Endothelial cell of umbilical vein (primary cell): Measurements from ENCODE around the gene CCDC171. TPM values are rescaled to one million over a fixed set of nuclear protein-coding genes. Genes with fewer than 3 reads are reported as not detected.

Experiments used
- BruUV-seq: library from RNA; stranded (reverse); fragments of 400-500 nt; replicated peaks from 2 replicates; lab custom pipeline; 2021; lab: Mats Ljungman, UMichigan
- CTCF ChIA-PET: fragments of 300-600, 350-600 bp; sonication (Branson Sonifier 250); formaldehyde crosslinking; loops from one replicate; lab custom pipeline; 2021; ENCODE audit warnings: antibody characterized with exemption, inconsistent platforms; lab: Charles Lee
- POLR2A ChIA-PET: fragments of 300-600, 350-600 bp; sonication (Branson Sonifier 250); formaldehyde crosslinking; loops from one replicate; lab custom pipeline; 2021; ENCODE audit warnings: antibody characterized with exemption, inconsistent platforms; lab: Charles Lee
- DNase-seq: peaks from one replicate; pipeline ENCODE4 v3.0.0-alpha.2; 2011; ENCODE audit warnings: low read depth, low spot score
- FAIRE-seq: peaks from 2 replicates; lab custom pipeline; 2011; peaks lifted over from hg19 to GRCh38; lab: Jason Lieb, UNC
- H2AFZ ChIP-seq: 2 replicates; pipeline ENCODE4 v1.6.0; 2012; ENCODE audit warnings: low read depth, low read length, control low read depth, inconsistent platforms
- H3K27ac ChIP-seq: 2 replicates; pipeline ENCODE4 v1.5.1; 2011; ENCODE audit warnings: low read depth, mild to moderate bottlenecking, control low read depth, low read length, moderate library complexity; ENCODE audit not compliant: insufficient read depth
- H3K27me3 ChIP-seq, 2 experiments: 2 replicates each; pipeline versions ENCODE4 v1.6.0 to v1.6.1; 2011; ENCODE audit warnings: low read length in 2 of 2, mixed read lengths in 1 of 2; ENCODE audit not compliant: control insufficient read depth in 2 of 2, insufficient read depth in 2 of 2
- H3K36me3 ChIP-seq, 2 experiments: 2 replicates in 1 of 2; 3 replicates in 1 of 2; pipeline ENCODE4 v1.5.1; 2011; ENCODE audit warnings: low read length in 2 of 2, mild to moderate bottlenecking in 1 of 2, moderate library complexity in 1 of 2; ENCODE audit not compliant: control insufficient read depth in 2 of 2, insufficient read depth in 2 of 2; ENCODE audit errors: extremely low read depth in 1 of 2
- H3K4me1 ChIP-seq: 3 replicates; pipeline ENCODE4 v1.5.1; 2011; ENCODE audit warnings: mild to moderate bottlenecking, low read length; ENCODE audit not compliant: control insufficient read depth, insufficient read depth; ENCODE audit errors: extremely low read depth
- H3K4me2 ChIP-seq: 2 replicates; pipeline ENCODE4 v1.6.1; 2011; ENCODE audit warnings: low read length, control low read depth, mixed read lengths; ENCODE audit not compliant: insufficient read depth
- H3K4me3 ChIP-seq, 3 experiments: fragments of 200-600 bp in 1 of 3; sonication (generic), shearing (Covaris generic) in 1 of 3; replicated peaks in 1 of 3; 2 replicates each; pipeline ENCODE4 v1.5.1; 2011 to 2016; ENCODE audit warnings: control low read depth in 3 of 3, low read length in 3 of 3, mild to moderate bottlenecking in 2 of 3, inconsistent platforms in 1 of 3, low read depth in 1 of 3, moderate library complexity in 1 of 3; ENCODE audit not compliant: insufficient read depth in 1 of 3
- H3K79me2 ChIP-seq: 2 replicates; pipeline ENCODE4 v1.6.0; 2012; ENCODE audit warnings: low read length, inconsistent platforms; ENCODE audit not compliant: control insufficient read depth, insufficient read depth
- H3K9ac ChIP-seq: replicated peaks from 2 replicates; pipeline ENCODE3; 2011; ENCODE audit warnings: low read length, control low read depth; ENCODE audit not compliant: insufficient read depth; ENCODE audit errors: extremely low read depth
- H3K9me1 ChIP-seq: replicated peaks from 3 replicates; pipeline ENCODE4 v1.6.0; 2011; ENCODE audit warnings: mild to moderate bottlenecking, low read length; ENCODE audit not compliant: control insufficient read depth, insufficient read depth; ENCODE audit errors: extremely low read depth
- H3K9me3 ChIP-seq: replicated peaks from 2 replicates; pipeline ENCODE4 v1.5.1; 2012; ENCODE audit warnings: low read length, inconsistent platforms; ENCODE audit not compliant: control insufficient read depth, insufficient read depth
- H4K20me1 ChIP-seq: replicated peaks from 2 replicates; pipeline ENCODE3; 2011; ENCODE audit warnings: mild to moderate bottlenecking, low read length; ENCODE audit not compliant: control insufficient read depth, insufficient read depth; ENCODE audit errors: extremely low read depth
- CTCF ChIP-seq, 2 donors: IDR thresholded peaks; 1 replicate in 1 of 2; 2 replicates in 1 of 2; pipeline ENCODE4 v1.5.1; 2011; ENCODE audit warnings: low read length in 2 of 2, mild to moderate bottlenecking in 2 of 2, moderate library complexity in 2 of 2, control low read depth in 1 of 2, inconsistent platforms in 1 of 2, low read depth in 1 of 2; ENCODE audit not compliant: insufficient read depth in 1 of 2; ENCODE audit errors: extremely low read depth in 1 of 2
- EZH2 ChIP-seq: IDR thresholded peaks from 2 replicates; pipeline ENCODE4 v1.6.1; 2012; ENCODE audit warnings: borderline replicate concordance, low read depth, mild to moderate bottlenecking, moderate library complexity, low read length, inconsistent platforms; ENCODE audit not compliant: severe bottlenecking
- FOS ChIP-seq: IDR thresholded peaks from 2 replicates; pipeline ENCODE4 v1.6.1; 2011; ENCODE audit warnings: mild to moderate bottlenecking, low read length, moderate library complexity, borderline replicate concordance; ENCODE audit not compliant: insufficient read depth
- GATA2 ChIP-seq: IDR thresholded peaks from 2 replicates; pipeline ENCODE4 v1.7.0; 2011; ENCODE audit warnings: low read depth, mild to moderate bottlenecking, moderate library complexity, mixed read lengths, low read length; ENCODE audit not compliant: insufficient read length, insufficient read depth
- JUN ChIP-seq: IDR thresholded peaks from 2 replicates; pipeline ENCODE4 v1.6.1; 2011; ENCODE audit warnings: borderline replicate concordance, low read depth; ENCODE audit not compliant: insufficient read length, insufficient read depth
- MAX ChIP-seq: IDR thresholded peaks from 2 replicates; pipeline ENCODE4 v1.6.1; 2011; ENCODE audit not compliant: insufficient read depth, insufficient read length
- MYC ChIP-seq: IDR thresholded peaks from one replicate; pipeline ENCODE4 v1.6.1; 2011; ENCODE audit warnings: mild to moderate bottlenecking, low read depth, low read length
- POLR2A ChIP-seq: IDR thresholded peaks from 2 replicates; pipeline ENCODE4 v1.6.1; 2012; ENCODE audit warnings: low read depth, mild to moderate bottlenecking, control low read depth, low read length
- POLR2AphosphoS5 ChIP-seq: IDR thresholded peaks from 2 replicates; pipeline ENCODE4 v1.6.1; 2012; ENCODE audit warnings: low read depth, mild to moderate bottlenecking, control low read depth, low read length, moderate library complexity; ENCODE audit not compliant: insufficient read depth
- dilution Hi-C: fragments of 300-500 bp; cut with MboI; formaldehyde crosslinking; loops from one replicate; pipeline ENCODE4 v1.15.0; 2019; ENCODE audit warnings: low sequenced_read_pairs; ENCODE audit not compliant: extremely low pct_ligation_motif_present
- intact Hi-C: fragments of 100-400 bp; cut with micrococcal nuclease; formaldehyde crosslinking; loops from one replicate; pipeline ENCODE4 v1.10.0; 2022
- polyA plus RNA-seq, 4 experiments: library from polyadenylated mRNA; depleted of rRNA in 3 of 4; stranded (reverse) in 3 of 4; unstranded in 1 of 4; fragments of >200 nt; gene quantifications; 2 replicates each; pipeline versions ENCODE4 v1.2.1 to v1.2.3, GENCODE V29; 2011 to 2012; ENCODE audit warnings: missing spikeins in 1 of 4
- total RNA-seq: library from RNA; stranded (reverse); gene quantifications from 2 replicates; pipeline ENCODE4 v1.2.3, GENCODE V29; 2021

Gene CCDC171
- total and polyA plus RNA-seq, 2 donors (not counting 3 experiments of a cell fraction or from before 2014, with no cell fraction given) = 0.58 to 1.4 TPM

GRCh38 chr9:15867988-15868387 is 315.1 kb downstream of the CCDC171 start:
- no peaks in the 10 kb centered on the region for H3K4me1 ChIP-seq
- no peak overlapping the region for H3K27ac ChIP-seq
- H3K9me1 ChIP-seq = no peaks in the 10 kb centered on the region
- H2AFZ ChIP-seq = no peak overlapping the region
- no peak overlapping the region for H3K9ac ChIP-seq
- H3K79me2 ChIP-seq = no peaks in the 10 kb centered on the region
- intact Hi-C loops = no loop called here
- ChIA-PET CTCF (interaction anchor here (0.6 to 1.7 kb wide), 3 partner anchors 11 to 855 kb away, joined by 3 to 6 read pairs (median 3); no protein-coding TSS in a partner anchor), POLR2A (no interaction called here)
- dilution Hi-C loops = no loop called here
- BruUV-seq = no TSS peak
- H4K20me1 ChIP-seq = no peaks in the 10 kb centered on the region
- no peaks in the 10 kb centered on the region for H3K27me3 ChIP-seq
- TF ChIP-seq MAX = no peak
- TF ChIP-seq EZH2 = no peak
- no peak for TF ChIP-seq JUN
- TF ChIP-seq CTCF (IDR thresholded peaks at IDR 0.05; ENCODE audit: extremely low read depth in 1 of 2, insufficient read depth in 1 of 2, low read depth in 1 of 2, low read length in 2 of 2) = no peak
- no peak for TF ChIP-seq FOS
- no peak for TF ChIP-seq GATA2
- TF ChIP-seq POLR2A = no peak
- TF ChIP-seq MYC = no peak
- no peak for TF ChIP-seq POLR2AphosphoS5
- DNase-seq (no peak), FAIRE-seq (no peak)
- no peak overlapping the region for H3K4me3 ChIP-seq
- no peaks in the 10 kb centered on the region for H3K9me3 ChIP-seq
- no peaks in the 10 kb centered on the region for H3K36me3 ChIP-seq
- no peak overlapping the region for H3K4me2 ChIP-seq
